Measurements from ENCODE around the gene IGFL3. TPM values are rescaled to one million over a fixed set of nuclear protein-coding genes. Genes with fewer than 3 reads are reported as not detected.
"Not testable (repeated sequence)": the region's sequence is repeated elsewhere in the genome, so short reads cannot be mapped to it uniquely, and the experiment has no call there.

The IGFL3 gene
- total RNA-seq, 1 experiment from 2014 or later = 0.96 TPM

DNA sequence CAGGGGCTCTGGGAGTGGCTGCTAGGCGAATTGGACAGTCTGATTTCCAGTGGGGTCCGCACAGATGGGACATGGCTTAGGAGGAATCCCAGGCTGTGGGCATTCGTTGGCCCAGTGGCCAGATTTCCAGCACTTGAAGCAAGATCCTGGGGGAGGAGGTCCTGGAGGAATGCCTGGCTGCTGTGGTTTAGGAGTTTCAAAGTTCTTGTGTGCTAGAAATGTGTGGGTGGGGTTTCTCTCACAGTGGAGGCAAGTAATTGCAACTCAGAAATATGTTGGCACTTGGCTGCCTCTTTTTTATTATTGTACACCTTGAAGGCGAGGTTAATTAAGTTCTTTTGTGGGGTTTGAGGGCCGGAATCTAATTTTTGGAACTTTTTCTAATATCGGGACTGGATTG lies 17.1 kb downstream of the IGFL3 start:
- BruUV-seq (replicated peaks) = no TSS peak
- Histone ChIP-seq H3K27ac (no peak overlapping the region), H3K79me2 (ENCODE audit: low read depth) (no peaks in the 10 kb centered on the region), H3K4me1 (replicated peaks; ENCODE audit: insufficient read depth) (no peaks in the 10 kb centered on the region), H3K27me3 (ENCODE audit: insufficient read depth, low read depth) (no peaks in the 10 kb centered on the region; the same call in 1 of the 2 replicates), H3K9me3 (ENCODE audit: insufficient read depth, low read depth) (no peaks in the 10 kb centered on the region), H3K4me3 (no peak overlapping the region), H3F3A (ENCODE audit: insufficient read depth, low read depth) (no peaks in the 10 kb centered on the region), H2AFZ (no peak overlapping the region), H4K20me1 (ENCODE audit: insufficient read depth) (no peaks in the 10 kb centered on the region), H3K9me2 (ENCODE audit: insufficient read depth) (no peaks in the 10 kb centered on the region), H3K4me2 (no peak overlapping the region), H3K36me3 (ENCODE audit: low read depth) (no peaks in the 10 kb centered on the region)
- CTCF ChIA-PET = no interaction called here
- TF ChIP-seq CTCF (conservative IDR thresholded peaks at IDR 0.05) (no peak), EZH2 (IDR thresholded peaks at IDR 0.05; ENCODE audit: low read depth) (no peak)
- POLR2A ChIA-PET (ENCODE audit: unreplicated experiment) = no interaction called here
- no peak for DNase-seq
- intact Hi-C loops (cut with micrococcal nuclease; ENCODE audit: unreplicated experiment) = no loop called here

GRCh38 chr19:46102333-46102732 lies 22.2 kb downstream of the IGFL3 start:
- CTCF ChIA-PET; H3K27ac ChIP-seq; H3K36me3 ChIP-seq (ENCODE audit: low read depth); H3K9me3 ChIP-seq (ENCODE audit: insufficient read depth, low read depth); H3K4me2 ChIP-seq; H2AFZ ChIP-seq; H4K20me1 ChIP-seq (ENCODE audit: insufficient read depth); intact Hi-C loops (cut with micrococcal nuclease; ENCODE audit: unreplicated experiment); H3F3A ChIP-seq (ENCODE audit: insufficient read depth, low read depth); POLR2A ChIA-PET (ENCODE audit: unreplicated experiment); H3K4me1 ChIP-seq (replicated peaks; ENCODE audit: insufficient read depth); BruUV-seq (replicated peaks); H3K79me2 ChIP-seq (ENCODE audit: low read depth); H3K4me3 ChIP-seq; H3K27me3 ChIP-seq (ENCODE audit: insufficient read depth, low read depth); DNase-seq; H3K9me2 ChIP-seq (ENCODE audit: insufficient read depth): not testable (repeated sequence)

- Histone ChIP-seq H3K27ac (no peak overlapping the region), H3K79me2 (ENCODE audit: low read depth) (no peaks in the 10 kb centered on the region), H4K20me1 (ENCODE audit: insufficient read depth) (no peaks in the 10 kb centered on the region), H3K4me1 (replicated peaks; ENCODE audit: insufficient read depth) (0 out of 2 replicates have a peak, but pooled peaks cover 7% of the 10 kb centered on the region), H2AFZ (no peak overlapping the region), H3K27me3 (ENCODE audit: insufficient read depth, low read depth) (no peaks in the 10 kb centered on the region; the same call in 1 of the 2 replicates), H3K36me3 (ENCODE audit: low read depth) (no peaks in the 10 kb centered on the region), H3K9me2 (ENCODE audit: insufficient read depth) (no peaks in the 10 kb centered on the region), H3K4me3 (no peak overlapping the region), H3F3A (ENCODE audit: insufficient read depth, low read depth) (no peaks in the 10 kb centered on the region), H3K4me2 (no peak overlapping the region), H3K9me3 (ENCODE audit: insufficient read depth, low read depth) (no peaks in the 10 kb centered on the region; the same call in 1 of the 2 replicates)
- intact Hi-C loops (cut with micrococcal nuclease; ENCODE audit: unreplicated experiment) = no loop called here
- ChIA-PET CTCF (no interaction called here), POLR2A (ENCODE audit: unreplicated experiment) (no interaction called here)
- no TSS peak for BruUV-seq (replicated peaks)
- TF ChIP-seq CTCF (conservative IDR thresholded peaks at IDR 0.05) = no peak
- no peak for TF ChIP-seq EZH2 (IDR thresholded peaks at IDR 0.05; ENCODE audit: low read depth)
- no peak for DNase-seq
Measured at GRCh38 chr19:46101293-46101692, 23.2 kb downstream of the IGFL3 start.

GRCh38 chr19:46100344-46100743 lies 24.1 kb downstream of the IGFL3 start:
- no peaks in the 10 kb centered on the region; the same call in 1 of the 2 replicates for H3K27me3 ChIP-seq (ENCODE audit: insufficient read depth, low read depth)
- DNase-seq = no peak
- no peaks in the 10 kb centered on the region for H3K36me3 ChIP-seq (ENCODE audit: low read depth)
- H3K27ac ChIP-seq = no peak overlapping the region
- H3K79me2 ChIP-seq (ENCODE audit: low read depth) = no peaks in the 10 kb centered on the region
- CTCF ChIA-PET = no interaction called here
- no peak overlapping the region for H3K4me3 ChIP-seq
- H3K4me1 ChIP-seq (replicated peaks; ENCODE audit: insufficient read depth) = 0 out of 2 replicates have a peak, but pooled peaks cover 7% of the 10 kb centered on the region
- H3K4me2 ChIP-seq = no peak overlapping the region
- no peaks in the 10 kb centered on the region for H3K9me2 ChIP-seq (ENCODE audit: insufficient read depth)
- TF ChIP-seq EZH2 (IDR thresholded peaks at IDR 0.05; ENCODE audit: low read depth) = no peak
- no peak for TF ChIP-seq CTCF (conservative IDR thresholded peaks at IDR 0.05)
- BruUV-seq (replicated peaks) = no TSS peak
- H4K20me1 ChIP-seq (ENCODE audit: insufficient read depth) = no peaks in the 10 kb centered on the region
- intact Hi-C loops (cut with micrococcal nuclease; ENCODE audit: unreplicated experiment) = no loop called here
- H3K9me3 ChIP-seq (ENCODE audit: insufficient read depth, low read depth) = no peaks in the 10 kb centered on the region; the same call in 1 of the 2 replicates
- H2AFZ ChIP-seq = no peak overlapping the region
- POLR2A ChIA-PET (ENCODE audit: unreplicated experiment) = no interaction called here
- no peaks in the 10 kb centered on the region for H3F3A ChIP-seq (ENCODE audit: insufficient read depth, low read depth)

Data from PC-9 (cell line).